ENCODE measurements around the gene SDF2. TPM values are rescaled to one million over a fixed set of nuclear protein-coding genes. Genes with fewer than 3 reads are reported as not detected.

The SDF2 gene
- total RNA-seq, 1 experiment from 2014 or later = 72.1 TPM

DNA sequence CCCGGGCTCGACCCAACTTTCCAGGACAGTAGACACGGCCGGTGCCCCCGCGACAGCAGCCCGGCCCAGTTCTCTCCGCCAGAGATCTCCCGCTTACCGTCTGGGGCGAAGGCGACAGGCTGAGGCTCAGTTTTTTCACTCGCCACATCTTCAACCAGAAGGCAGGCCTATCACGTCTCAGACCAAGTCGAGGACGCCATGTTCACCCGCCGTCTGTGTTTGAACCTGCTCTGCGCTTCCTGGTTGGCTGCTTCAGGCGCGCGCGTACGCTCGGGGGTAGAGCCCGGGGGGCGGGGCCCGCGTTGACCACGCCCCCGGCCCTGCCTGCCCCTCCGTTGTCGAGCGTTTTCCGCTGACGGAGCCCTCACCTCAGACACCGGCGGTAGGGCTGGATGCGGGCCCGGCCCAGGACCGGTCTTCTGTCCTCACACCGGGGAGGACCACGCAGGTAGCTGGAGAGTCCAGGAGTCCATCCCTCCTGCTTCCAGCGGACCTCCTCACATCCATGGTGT is 62.9 kb downstream of the SDF2 start, which contains the start of gene SPAG5:
Gene SPAG5, minus strand, starts transcription at position 227 of the 512 bp plus-strand sequence. Its CDS starts 79 bp downstream, at position 148.
- H3K4me1 ChIP-seq (ENCODE audit: control insufficient read depth, insufficient read depth, low read length) = peaks cover 10% of the 10 kb centered on the region
- no peaks in the 10 kb centered on the region for H3K27me3 ChIP-seq (ENCODE audit: control insufficient read depth, insufficient read depth, low read length)
- H3K9me3 ChIP-seq (ENCODE audit: control insufficient read depth, insufficient read depth, low read depth, low read length) = no peaks in the 10 kb centered on the region
- TF ChIP-seq SIN3A (IDR thresholded peaks at IDR 0.05; ENCODE audit: borderline replicate concordance, insufficient read depth, low read depth, low read length) (peak; percentile 78), POLR2AphosphoS5 (IDR thresholded peaks at IDR 0.05; ENCODE audit: low read depth, low read length) (peak; percentile 90), TCF7L2 (IDR thresholded peaks at IDR 0.05; ENCODE audit: low read depth, low read length) (peak; percentile 74)
- TF ChIP-seq, protein P1, sequence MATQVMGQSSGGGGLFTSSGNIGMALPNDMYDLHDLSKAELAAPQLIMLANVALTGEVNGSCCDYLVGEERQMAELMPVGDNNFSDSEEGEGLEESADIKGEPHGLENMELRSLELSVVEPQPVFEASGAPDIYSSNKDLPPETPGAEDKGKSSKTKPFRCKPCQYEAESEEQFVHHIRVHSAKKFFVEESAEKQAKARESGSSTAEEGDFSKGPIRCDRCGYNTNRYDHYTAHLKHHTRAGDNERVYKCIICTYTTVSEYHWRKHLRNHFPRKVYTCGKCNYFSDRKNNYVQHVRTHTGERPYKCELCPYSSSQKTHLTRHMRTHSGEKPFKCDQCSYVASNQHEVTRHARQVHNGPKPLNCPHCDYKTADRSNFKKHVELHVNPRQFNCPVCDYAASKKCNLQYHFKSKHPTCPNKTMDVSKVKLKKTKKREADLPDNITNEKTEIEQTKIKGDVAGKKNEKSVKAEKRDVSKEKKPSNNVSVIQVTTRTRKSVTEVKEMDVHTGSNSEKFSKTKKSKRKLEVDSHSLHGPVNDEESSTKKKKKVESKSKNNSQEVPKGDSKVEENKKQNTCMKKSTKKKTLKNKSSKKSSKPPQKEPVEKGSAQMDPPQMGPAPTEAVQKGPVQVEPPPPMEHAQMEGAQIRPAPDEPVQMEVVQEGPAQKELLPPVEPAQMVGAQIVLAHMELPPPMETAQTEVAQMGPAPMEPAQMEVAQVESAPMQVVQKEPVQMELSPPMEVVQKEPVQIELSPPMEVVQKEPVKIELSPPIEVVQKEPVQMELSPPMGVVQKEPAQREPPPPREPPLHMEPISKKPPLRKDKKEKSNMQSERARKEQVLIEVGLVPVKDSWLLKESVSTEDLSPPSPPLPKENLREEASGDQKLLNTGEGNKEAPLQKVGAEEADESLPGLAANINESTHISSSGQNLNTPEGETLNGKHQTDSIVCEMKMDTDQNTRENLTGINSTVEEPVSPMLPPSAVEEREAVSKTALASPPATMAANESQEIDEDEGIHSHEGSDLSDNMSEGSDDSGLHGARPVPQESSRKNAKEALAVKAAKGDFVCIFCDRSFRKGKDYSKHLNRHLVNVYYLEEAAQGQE (IDR thresholded peaks at IDR 0.05; ENCODE audit: insufficient read depth in 1 of 2, low read depth in 2 of 2, low read length in 1 of 2) = no peak
- TF ChIP-seq, protein P2, sequence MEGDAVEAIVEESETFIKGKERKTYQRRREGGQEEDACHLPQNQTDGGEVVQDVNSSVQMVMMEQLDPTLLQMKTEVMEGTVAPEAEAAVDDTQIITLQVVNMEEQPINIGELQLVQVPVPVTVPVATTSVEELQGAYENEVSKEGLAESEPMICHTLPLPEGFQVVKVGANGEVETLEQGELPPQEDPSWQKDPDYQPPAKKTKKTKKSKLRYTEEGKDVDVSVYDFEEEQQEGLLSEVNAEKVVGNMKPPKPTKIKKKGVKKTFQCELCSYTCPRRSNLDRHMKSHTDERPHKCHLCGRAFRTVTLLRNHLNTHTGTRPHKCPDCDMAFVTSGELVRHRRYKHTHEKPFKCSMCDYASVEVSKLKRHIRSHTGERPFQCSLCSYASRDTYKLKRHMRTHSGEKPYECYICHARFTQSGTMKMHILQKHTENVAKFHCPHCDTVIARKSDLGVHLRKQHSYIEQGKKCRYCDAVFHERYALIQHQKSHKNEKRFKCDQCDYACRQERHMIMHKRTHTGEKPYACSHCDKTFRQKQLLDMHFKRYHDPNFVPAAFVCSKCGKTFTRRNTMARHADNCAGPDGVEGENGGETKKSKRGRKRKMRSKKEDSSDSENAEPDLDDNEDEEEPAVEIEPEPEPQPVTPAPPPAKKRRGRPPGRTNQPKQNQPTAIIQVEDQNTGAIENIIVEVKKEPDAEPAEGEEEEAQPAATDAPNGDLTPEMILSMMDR (IDR thresholded peaks at IDR 0.05) = no peak
- BruUV-seq (replicated peaks) = no TSS peak
- peak within 1 kb of the TSS; percentile 95 for H3K27ac ChIP-seq (ENCODE audit: low read length)
- peaks cover 4% of the 10 kb centered on the region for H3K36me3 ChIP-seq (ENCODE audit: control insufficient read depth, insufficient read depth, low read length)
- intact Hi-C loops (cut with micrococcal nuclease; ENCODE audit: unreplicated experiment) (no loop called here), in situ Hi-C loops (cut with HindIII; ENCODE audit: low pct_unique_long_range_greater_than_20kb, low sequenced_read_pairs) (no loop called here)
- peak; percentile 97 for ATAC-seq
- ChIA-PET POLR2A (interaction anchor here (0.9 to 1.7 kb wide), 3 partner anchors 12 to 42 kb away, joined by 3 to 5 read pairs (median 4); partner anchors contain the start of gene ALDOC), CTCF (no interaction called here)
- peak; percentile 57 for DNase-seq (ENCODE audit: low read depth, low spot score)
- peak within 1 kb of the TSS; percentile 82 to 83 for H3K4me3 ChIP-seq (ENCODE audit: low read depth in 2 of 2, low read length in 2 of 2)

DNA sequence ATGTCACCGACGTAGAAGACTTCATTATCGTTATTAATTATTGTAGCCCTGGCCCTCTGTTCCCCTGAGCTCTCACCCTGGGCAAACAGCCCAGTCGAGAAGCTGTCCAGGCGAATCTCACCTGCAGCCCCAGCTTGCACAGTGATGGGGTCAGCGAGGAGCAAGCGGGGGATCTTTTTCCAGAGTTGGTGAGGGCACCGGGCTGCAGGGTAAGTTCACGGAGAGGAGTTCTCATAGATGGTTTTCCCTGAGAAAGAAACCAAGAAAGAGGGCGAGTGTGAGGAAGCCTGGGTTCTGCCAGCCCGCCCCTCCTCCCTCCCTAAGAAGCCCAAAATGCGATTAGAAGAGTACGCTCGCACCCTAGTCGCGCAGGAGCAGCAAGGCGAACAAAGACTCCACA is 63.3 kb downstream of the SDF2 start:
- peak; percentile 19 for ATAC-seq
- intact Hi-C loops (cut with micrococcal nuclease; ENCODE audit: unreplicated experiment) = no loop called here
- POLR2A ChIA-PET = interaction anchor here (1.7 kb wide), 1 partner anchor 22 kb away, joined by 3 read pairs; the partner anchor contains the start of gene ALDOC

More for the DNA sequence above, 63.3 kb downstream of the SDF2 start:
- H3K27ac ChIP-seq (ENCODE audit: low read length) = peak overlapping the region; percentile 95
- H3K27me3 ChIP-seq (ENCODE audit: control insufficient read depth, insufficient read depth, low read length) = no peaks in the 10 kb centered on the region
- peak overlapping the region; percentile 82 to 83 for H3K4me3 ChIP-seq (ENCODE audit: low read depth in 2 of 2, low read length in 2 of 2)
- CTCF ChIA-PET = no interaction called here
- in situ Hi-C loops (cut with HindIII; ENCODE audit: low pct_unique_long_range_greater_than_20kb, low sequenced_read_pairs) = no loop called here
- H3K4me1 ChIP-seq (ENCODE audit: control insufficient read depth, insufficient read depth, low read length) = peaks cover 10% of the 10 kb centered on the region
- TF ChIP-seq, protein P1 (IDR thresholded peaks at IDR 0.05; ENCODE audit: insufficient read depth in 1 of 2, low read depth in 2 of 2, low read length in 1 of 2) = no peak
- TSS peak; percentile 91 for BruUV-seq (replicated peaks)
- no peak for DNase-seq (ENCODE audit: low read depth, low spot score)
- H3K36me3 ChIP-seq (ENCODE audit: control insufficient read depth, insufficient read depth, low read length) = peaks cover 4% of the 10 kb centered on the region
- H3K9me3 ChIP-seq (ENCODE audit: control insufficient read depth, insufficient read depth, low read depth, low read length) = no peaks in the 10 kb centered on the region

Other genes starting within 250 kb of the SDF2 start
- not detected for gene SLC13A2, start 188.3 kb downstream of the SDF2 start, total RNA-seq (2021; ENCODE audit: unreplicated experiment)
- gene FOXN1, start 155.6 kb downstream of the SDF2 start, total RNA-seq (2021; ENCODE audit: unreplicated experiment) = not detected
- 44.7 TPM for gene UNC119, start 109.3 kb downstream of the SDF2 start, total RNA-seq (2021; ENCODE audit: unreplicated experiment)
- 78.8 TPM for gene PIGS, start 90.4 kb downstream of the SDF2 start, total RNA-seq (2021; ENCODE audit: unreplicated experiment)
- 13.4 TPM for gene ALDOC, start 85.0 kb downstream of the SDF2 start, total RNA-seq (2021; ENCODE audit: unreplicated experiment)
- gene SPAG5, start 62.9 kb downstream of the SDF2 start, total RNA-seq (2021; ENCODE audit: unreplicated experiment) = 152 TPM
- 17.2 TPM for gene RSKR, start 47.7 kb downstream of the SDF2 start, total RNA-seq (2021; ENCODE audit: unreplicated experiment)
- gene BLTP2, start 16.7 kb downstream of the SDF2 start, total RNA-seq (2021; ENCODE audit: unreplicated experiment) = 271 TPM
- 108 TPM for gene SUPT6H, start 299 bp upstream of the SDF2 start, total RNA-seq (2021; ENCODE audit: unreplicated experiment)
- 4.9 TPM for gene PROCA1, start 50.0 kb upstream of the SDF2 start, total RNA-seq (2021; ENCODE audit: unreplicated experiment)
- 284 TPM for gene RAB34, start 56.0 kb upstream of the SDF2 start, total RNA-seq (2021; ENCODE audit: unreplicated experiment)
- gene RPL23A, start 58.1 kb upstream of the SDF2 start, total RNA-seq (2021; ENCODE audit: unreplicated experiment) = 1,475 TPM
- 55.7 TPM for gene TLCD1, start 64.3 kb upstream of the SDF2 start, total RNA-seq (2021; ENCODE audit: unreplicated experiment)
- 11.9 TPM for gene NEK8, start 66.9 kb upstream of the SDF2 start, total RNA-seq (2021; ENCODE audit: unreplicated experiment)
- 108 TPM for gene TRAF4, start 82.1 kb upstream of the SDF2 start, total RNA-seq (2021; ENCODE audit: unreplicated experiment)
- gene FAM222B, start 180.9 kb upstream of the SDF2 start, total RNA-seq (2021; ENCODE audit: unreplicated experiment) = 38.5 TPM
- gene ERAL1, start 193.1 kb upstream of the SDF2 start, total RNA-seq (2021; ENCODE audit: unreplicated experiment) = 74.2 TPM
- gene FLOT2, start 235.8 kb upstream of the SDF2 start, total RNA-seq (2021; ENCODE audit: unreplicated experiment) = 110 TPM
- 5.2 TPM for gene DHRS13, start 241.2 kb upstream of the SDF2 start, total RNA-seq (2021; ENCODE audit: unreplicated experiment)